Central memory CD4-positive, alpha-beta T cell (primary cell): ENCODE results near the gene UGT1A5.

Source experiments
- DNase-seq: peaks from one replicate; pipeline ENCODE4 v3.0.0; 2022

The UGT1A5 gene

DNA sequence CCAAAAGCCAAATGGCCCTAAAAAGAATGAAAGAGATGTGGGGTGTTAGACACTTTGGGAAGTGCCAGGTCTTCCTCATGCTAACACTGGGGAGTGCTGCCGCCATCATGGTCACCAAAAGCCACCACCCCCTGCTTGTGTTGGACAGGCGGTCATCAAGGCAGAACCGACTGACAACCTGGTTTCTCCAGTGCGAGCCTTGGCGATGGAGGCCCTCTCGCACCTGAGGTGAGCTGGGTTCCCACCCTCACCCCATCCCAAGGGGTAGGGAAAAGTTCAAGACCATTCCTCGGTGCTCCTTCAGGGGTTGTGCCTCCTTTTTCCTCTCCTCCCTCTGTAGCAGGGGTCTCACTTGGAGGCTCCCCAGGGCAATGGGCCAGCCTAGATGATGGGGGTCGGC, 99.0 kb downstream of the UGT1A5 start:
- DNase-seq = no peak

DNA sequence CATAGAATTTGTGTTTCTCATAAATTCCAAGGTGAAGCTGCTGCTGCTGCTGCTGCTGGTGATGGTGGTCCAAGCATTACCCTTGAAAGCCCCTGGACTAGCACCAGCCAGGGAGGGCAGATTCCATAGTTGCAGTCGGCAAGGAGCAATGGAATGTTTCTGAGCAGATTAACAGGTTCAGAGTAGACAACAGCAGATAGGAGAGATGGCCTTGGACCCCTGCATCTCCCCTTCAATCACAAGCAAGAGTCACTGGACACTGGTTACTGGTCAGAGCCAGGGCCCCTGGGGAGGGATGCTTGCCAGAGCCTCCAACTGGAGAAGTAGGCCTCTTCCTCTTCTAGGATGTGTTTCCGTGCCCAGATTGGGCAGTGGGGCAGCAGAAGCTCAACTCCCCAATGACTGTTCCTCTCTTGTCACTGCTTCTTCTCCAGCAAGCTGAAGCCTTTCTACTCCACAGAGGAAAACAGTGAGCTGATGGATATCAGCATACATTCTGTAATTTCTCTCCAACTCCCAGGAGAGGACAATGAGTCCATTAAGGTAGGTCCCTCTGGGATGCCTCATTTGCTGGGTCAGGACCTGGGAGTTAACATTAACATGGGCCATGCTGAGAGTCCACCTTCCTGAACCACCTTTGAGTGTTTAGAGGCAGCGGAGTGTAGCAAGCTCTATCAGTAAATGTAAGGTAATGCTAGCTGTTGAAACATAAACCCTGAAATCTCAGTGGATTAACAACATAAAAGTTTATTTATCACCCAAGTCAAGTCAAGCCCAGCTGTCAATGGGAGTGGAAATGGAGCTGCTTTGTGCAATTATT, 100.7 kb downstream of the UGT1A5 start:
- DNase-seq = no peak

DNA sequence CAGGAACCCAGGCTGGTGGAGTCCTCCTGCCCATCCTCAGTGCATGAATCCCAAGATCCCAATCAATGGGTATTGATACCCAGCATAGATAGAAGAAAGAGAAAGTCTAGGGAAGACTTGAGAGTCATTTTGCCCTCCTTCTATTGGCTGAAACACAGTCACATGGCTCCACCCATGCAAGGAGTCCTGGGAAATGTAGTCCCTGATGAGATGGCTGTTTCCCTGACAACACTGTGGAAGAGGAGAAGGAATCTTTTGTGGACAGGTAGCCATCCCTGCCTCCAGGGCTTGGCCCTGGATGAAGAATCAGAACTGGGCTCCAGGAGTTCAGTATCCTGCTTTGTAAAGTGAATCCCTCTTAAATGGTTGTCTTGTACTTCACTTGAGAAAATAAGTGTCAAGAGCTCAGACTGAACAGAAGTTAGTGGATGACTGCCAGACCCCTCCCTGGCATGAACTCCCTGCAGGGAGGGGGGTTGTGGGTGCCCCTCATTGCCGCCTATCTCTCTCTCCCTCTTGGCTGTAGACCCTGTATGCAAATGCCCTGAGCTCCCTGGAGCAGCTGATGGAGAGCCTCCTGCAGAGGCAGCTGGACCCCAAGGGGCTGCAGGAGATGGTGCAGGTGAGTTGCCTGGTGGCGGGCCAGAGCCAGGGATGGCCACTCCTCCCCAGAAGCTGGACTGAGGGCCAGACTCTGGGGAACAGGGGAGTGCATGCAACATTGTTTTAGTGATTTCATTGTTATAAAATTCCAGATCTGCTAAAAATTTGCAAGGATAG, 101.5 kb downstream of the UGT1A5 start:
- DNase-seq = no peak

DNA sequence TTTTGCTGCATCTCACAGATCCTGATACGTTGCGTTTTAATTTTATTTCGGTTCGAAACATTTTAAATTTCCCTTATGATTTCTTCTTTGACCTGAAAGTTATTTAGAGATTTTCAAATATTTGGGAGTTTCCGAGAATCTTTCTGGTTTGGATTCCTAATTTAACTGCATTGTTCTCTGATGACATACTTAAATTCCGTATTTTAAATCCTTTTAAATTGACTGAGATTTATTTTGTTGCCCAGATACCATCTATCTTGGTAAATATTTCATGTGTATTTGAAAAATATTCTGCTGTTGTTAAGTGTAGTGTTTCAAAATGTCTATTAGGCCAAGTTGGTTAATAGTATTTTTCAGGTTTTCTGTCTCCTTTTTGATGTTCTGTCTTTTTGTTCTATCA, 103.2 kb downstream of the UGT1A5 start:
- DNase-seq = no peak

DNA sequence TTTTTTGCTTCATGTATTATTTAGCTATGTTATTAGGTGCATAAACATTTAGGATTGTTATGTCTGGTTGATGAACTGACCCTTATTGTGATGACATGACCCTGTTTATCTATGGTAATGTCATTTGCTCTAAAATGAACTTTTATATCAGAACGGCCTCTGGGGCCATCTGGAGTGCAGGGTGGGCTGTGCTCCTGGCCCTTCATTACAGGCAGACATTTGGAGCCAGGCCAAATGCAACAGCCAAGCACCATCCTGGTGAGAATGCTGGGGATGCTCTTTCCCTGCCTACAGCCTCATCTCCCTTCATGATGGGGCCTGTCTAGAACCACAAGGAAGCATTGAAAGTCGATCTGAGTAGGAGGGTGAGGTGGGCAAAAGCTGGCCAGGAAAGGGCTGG, 103.6 kb downstream of the UGT1A5 start:
- no peak for DNase-seq

DNA sequence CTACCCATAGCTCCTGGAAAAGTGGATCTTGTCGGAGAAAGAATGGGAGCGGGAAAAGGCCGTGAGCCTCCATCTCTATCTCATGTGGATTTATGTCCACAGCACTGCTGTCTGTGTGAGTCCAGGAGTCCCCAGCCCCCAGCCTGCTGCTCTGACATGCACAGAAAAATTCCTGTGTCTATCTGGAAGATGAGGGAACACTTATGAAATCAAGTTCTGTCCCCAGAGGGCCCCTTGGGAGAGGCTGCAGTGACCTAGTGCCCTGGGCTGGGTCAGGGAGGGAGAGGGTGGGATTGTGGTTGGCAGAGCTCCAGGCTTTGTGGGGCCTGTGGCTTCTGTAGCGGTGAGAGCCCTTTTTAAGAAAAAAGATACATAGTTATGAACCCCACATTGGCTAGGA, 104.1 kb downstream of the UGT1A5 start:
- DNase-seq = no peak

DNA sequence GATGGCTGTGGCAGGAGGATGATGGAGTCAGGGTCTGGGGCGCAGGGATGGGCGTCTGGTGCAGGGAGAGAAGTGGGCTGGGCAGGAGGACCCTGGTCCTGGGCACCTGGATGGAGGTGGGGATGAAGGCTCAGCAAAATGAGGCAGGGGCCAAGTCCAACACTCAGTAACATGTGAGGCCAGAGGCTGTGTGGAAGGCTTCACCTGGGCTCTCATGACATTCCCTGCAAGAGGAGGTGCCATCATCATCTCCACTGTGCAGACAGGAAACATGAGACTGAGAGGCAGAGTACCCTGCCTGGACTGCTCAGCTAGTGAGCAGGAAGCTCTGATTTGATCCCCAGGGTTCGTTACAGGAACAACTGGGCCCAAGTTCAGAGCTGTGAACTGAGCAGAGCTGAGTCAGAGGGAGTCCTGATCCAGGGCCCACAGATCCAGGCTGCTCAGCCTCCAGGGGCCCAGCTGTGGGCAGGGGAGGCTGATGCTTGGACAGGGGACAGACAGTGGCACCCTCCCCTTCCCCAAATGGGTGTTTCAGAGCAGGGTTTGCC, 104.7 kb downstream of the UGT1A5 start:
- no peak for DNase-seq

DNA sequence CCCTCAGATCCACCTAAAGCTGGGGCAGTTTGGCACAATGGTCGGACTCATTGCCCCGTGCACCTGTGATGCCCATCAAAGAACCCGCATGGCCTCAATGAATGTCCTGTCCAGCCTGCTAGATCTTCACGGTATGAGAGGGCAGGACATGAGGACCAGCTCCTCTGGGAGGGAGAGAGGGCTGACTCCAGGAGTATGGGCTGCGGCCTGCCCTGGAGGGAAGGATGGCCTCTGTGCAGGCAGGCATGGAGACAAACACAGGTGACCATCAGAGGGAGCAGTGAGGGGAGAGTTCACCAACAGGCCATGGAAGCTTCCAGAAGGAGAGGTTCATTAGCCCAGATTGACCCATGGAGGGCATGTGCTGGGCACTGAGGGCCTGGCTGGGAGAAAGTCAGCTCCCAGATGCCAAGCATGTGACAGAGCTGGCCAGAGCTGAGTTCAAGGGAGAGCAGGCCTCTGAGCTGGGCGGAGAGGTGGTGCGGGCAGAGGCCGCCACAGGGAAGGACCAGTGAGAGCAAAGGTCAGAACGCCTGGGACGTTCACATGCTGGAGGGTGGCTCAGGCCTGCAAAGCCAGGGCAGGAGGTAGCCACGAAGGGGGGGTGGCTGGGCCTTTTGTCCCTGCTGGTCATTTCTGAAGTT, 105.4 kb downstream of the UGT1A5 start:
- DNase-seq = no peak

DNA sequence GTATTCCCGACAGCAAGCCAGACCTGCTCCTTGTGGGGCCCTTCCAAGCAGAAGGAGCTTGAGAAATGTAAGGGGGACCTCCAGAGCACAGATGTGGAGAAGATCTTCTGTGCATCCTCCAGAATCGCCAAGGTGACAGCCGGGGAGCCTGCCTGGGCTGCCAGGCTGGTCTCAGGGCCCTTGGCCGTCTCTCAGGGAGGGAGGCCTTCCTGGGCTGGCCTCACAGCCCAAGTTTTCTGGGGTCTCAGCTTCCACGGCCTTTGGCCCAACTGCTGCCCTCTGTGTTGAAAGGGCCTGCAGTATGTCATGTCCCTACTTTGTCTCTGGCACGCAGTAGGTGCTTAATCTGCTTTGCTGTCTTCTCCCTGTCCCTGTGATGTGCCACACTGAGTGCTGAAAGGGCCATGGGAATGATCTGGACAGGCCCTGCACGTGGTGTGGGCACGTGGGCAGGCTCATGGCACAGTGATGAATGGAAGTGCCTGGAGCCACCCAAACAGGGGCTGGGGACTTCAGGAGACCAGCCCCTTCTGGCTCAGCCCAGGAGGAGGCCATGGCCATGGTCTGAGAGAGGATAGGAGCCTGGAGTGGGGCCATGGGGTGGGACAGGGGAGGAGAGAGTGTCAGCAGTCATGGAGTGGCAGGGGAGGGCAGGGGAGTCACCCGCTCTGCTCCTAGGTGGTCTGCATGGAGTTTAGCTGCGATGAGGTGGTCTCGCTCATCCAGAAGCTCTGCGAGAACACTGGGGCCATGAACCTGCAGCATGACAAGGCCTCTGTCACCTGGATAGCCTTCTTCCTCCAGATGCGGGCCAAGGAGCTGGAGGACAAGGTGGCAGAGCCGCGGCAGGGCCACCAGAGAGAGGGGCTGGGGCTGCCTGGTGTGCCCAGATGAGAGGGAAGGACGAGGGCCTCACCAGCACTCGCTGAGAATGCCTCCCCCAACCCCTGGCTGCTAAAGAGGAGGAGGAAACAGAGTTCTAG, 106.2 kb downstream of the UGT1A5 start:
- DNase-seq = no peak

DNA sequence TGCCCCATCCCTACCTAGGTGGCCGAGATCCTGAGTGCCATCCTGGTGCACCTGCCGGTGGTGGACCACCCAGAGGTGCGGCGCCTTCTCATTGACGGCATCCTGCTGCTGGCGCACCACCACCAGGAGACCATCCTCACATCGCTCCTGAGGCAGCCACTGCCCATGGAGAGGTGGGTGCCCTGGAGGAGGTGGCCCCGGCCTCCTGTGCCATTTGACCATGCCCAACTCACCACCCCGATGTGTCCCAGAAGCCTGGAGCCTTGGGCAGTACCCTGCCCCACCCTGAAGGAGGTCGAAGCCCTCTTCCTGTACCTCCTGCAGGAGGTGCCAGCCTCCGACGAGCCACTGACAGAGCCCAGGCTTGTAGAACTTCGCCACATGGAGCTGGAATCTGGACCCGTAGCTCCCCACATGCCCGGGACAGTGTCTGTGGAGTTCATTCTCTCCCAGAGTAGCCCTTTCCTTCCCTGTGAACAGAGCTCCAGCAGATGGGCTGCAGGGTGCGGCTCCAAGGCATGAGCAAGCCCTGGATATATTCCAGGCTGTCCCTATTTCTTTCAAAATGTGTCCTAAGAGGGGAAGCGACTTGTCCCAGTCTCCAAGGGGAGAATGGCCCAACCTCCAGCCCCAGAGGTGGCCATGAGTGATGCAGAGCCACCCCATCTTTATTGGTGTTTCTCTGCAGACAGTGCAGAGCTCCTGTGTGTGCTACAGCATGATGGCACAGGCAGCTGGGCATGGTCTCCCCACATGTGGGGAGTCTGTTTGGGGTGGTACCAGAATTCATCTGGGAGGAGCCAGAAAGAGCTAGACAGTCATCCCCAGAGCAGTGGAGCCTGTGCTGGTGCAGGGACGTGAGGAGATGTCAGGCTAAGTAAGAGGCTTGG, 107.4 kb downstream of the UGT1A5 start:
- DNase-seq = no peak

DNA sequence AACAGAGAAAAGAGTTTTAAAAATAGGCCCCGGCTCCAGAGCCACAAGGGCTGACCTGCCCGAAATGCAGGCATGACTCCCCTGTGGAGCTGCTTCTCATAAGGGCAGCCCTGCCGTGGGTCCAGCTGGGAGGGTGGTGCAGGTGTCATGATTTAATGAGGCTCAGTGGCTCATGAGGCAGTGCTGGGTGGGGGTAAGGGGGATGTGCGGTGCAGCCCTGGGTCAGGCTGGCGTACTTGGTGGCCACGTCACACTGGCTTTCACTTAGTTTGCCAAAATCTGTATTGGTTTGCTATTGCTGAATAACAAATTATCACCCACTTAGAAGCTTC, 108.0 kb downstream of the UGT1A5 start:
- DNase-seq = no peak

DNA sequence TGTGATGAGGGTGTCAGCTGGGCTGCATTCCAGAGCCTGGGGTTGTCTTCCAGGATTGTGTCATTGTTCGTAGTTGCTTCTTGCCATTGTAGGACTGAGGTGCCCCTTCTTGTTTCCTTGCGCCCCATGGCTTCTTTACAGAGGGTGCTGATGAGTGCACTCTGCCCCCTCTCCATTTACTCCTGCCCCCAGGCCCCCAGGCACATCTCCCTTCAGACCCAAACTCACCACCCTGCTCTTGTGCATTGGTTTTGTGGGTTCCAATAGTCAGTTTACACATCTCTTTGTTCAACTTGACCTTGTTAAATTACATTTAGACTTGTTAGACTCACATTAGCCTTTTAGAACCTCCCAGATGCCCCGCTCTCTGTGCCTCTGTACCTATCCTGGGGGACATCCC, 108.5 kb downstream of the UGT1A5 start:
- DNase-seq = no peak

DNA sequence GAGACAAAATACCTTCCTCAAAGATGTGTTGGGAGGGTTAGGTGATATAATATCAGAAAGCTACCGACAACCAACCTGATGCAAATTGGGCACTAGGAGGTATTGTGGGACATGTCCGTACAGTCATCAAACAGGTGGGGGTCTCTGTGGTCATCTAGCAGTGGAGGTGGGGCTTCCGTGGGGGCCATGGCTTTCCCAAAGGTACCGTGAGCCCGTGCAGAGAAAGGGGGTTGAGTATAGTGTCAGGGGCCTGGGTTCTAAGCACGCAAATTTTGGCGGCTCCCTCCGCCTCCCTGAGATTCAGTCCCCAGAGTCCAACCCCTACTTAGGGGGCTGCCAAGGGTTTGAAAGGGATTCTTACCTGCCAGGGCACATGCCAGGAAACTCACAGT, 109.0 kb downstream of the UGT1A5 start:
- no peak for DNase-seq

DNA sequence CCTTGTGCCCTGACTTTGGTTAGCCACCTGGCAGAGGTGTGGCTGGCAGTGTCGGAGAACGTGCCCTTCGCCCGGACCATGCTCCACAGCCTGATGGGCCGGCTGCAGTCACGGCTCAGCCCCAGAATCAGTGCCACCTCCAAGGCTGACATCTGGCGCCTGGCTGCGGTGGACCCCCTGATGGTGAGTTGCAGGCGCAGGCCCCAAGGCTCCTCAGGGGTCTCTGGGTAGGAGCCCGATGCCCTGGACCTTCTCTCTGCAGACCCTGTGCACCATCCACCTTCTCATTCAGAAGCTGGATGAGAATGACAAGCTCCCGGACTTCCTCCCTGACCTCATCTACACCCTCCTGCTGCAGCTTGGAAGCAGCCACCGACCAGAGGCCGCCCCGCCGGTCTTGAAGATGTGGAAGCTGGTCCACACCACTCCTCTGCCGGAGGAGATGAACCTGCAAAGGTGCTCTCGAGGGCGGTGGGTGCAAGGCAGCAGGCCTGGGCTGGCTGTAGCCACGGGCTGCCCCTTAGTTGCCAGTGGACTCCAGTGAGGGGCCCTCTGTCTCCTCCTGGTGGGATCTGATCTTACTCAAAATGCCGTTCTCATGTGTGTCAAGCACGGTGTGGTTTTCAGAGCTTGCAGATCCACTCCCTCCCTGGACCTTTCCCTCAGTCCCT, 109.5 kb downstream of the UGT1A5 start:
- DNase-seq = no peak
